ENCODE results near the gene ZFP42. TPM values are rescaled to one million over a fixed set of nuclear protein-coding genes. Genes with fewer than 3 reads are reported as not detected.

The ZFP42 gene
- total RNA-seq, 1 experiment from 2014 or later = 0.34 TPM

GRCh38 chr4:188046657-188047056 is 51.1 kb downstream of the ZFP42 start:
- ChIA-PET CTCF (no interaction called here), POLR2A (no interaction called here)
- Histone ChIP-seq H3K4me3 (ENCODE audit: low read depth, low read length) (no peak overlapping the region), H3K9me3 (no peaks in the 10 kb centered on the region), H3K36me3 (ENCODE audit: control insufficient read depth, insufficient read depth, low read length) (no peaks in the 10 kb centered on the region), H3K4me1 (no peaks in the 10 kb centered on the region), H3K27me3 (replicated peaks; ENCODE audit: control insufficient read depth, insufficient read depth, low read length) (no peaks in the 10 kb centered on the region)
- no TSS peak for BruUV-seq (replicated peaks)
- H3K27me3 Mint-ChIP-seq (ENCODE audit: insufficient read depth, unreplicated experiment) = no peaks in the 10 kb centered on the region
- DNase-seq = no peak
- H3K9me3 Mint-ChIP-seq (ENCODE audit: unreplicated experiment) = no peaks in the 10 kb centered on the region
- no peak overlapping the region for H3K4me3 Mint-ChIP-seq (ENCODE audit: unreplicated experiment)
- H3K36me3 Mint-ChIP-seq (ENCODE audit: insufficient read depth, unreplicated experiment) = no peaks in the 10 kb centered on the region
- TF ChIP-seq CTCF (IDR thresholded peaks at IDR 0.05; ENCODE audit: insufficient read depth in 1 of 2, low read depth in 1 of 2, low read length in 1 of 2, severe bottlenecking in 1 of 2, unreplicated experiment in 1 of 2) = no peak
- intact Hi-C loops (cut with micrococcal nuclease; ENCODE audit: unreplicated experiment) = no loop called here
- H3K4me1 Mint-ChIP-seq (ENCODE audit: low read depth, unreplicated experiment) = no peaks in the 10 kb centered on the region
- no peak overlapping the region for H3K27ac Mint-ChIP-seq (ENCODE audit: unreplicated experiment)

- Histone ChIP-seq H3K4me3 (ENCODE audit: low read depth, low read length) (no peak overlapping the region), H3K9me3 (no peaks in the 10 kb centered on the region), H3K27me3 (replicated peaks; ENCODE audit: control insufficient read depth, insufficient read depth, low read length) (no peaks in the 10 kb centered on the region), H3K36me3 (ENCODE audit: control insufficient read depth, insufficient read depth, low read length) (no peaks in the 10 kb centered on the region), H3K4me1 (no peaks in the 10 kb centered on the region)
- TF ChIP-seq CTCF (IDR thresholded peaks at IDR 0.05; ENCODE audit: insufficient read depth in 1 of 2, low read depth in 1 of 2, low read length in 1 of 2, severe bottlenecking in 1 of 2, unreplicated experiment in 1 of 2) = no peak
- no peak overlapping the region for H3K4me3 Mint-ChIP-seq (ENCODE audit: unreplicated experiment)
- CTCF ChIA-PET = no interaction called here
- H3K27ac Mint-ChIP-seq (ENCODE audit: unreplicated experiment) = no peak overlapping the region
- DNase-seq = peak in 1 of 2 experiments; percentile 16
- no TSS peak for BruUV-seq (replicated peaks)
- H3K9me3 Mint-ChIP-seq (ENCODE audit: unreplicated experiment) = no peaks in the 10 kb centered on the region
- intact Hi-C loops (cut with micrococcal nuclease; ENCODE audit: unreplicated experiment) = no loop called here
- no peaks in the 10 kb centered on the region for H3K27me3 Mint-ChIP-seq (ENCODE audit: insufficient read depth, unreplicated experiment)
- POLR2A ChIA-PET = no interaction called here
- H3K4me1 Mint-ChIP-seq (ENCODE audit: low read depth, unreplicated experiment) = no peaks in the 10 kb centered on the region
- no peaks in the 10 kb centered on the region for H3K36me3 Mint-ChIP-seq (ENCODE audit: insufficient read depth, unreplicated experiment)
Measured at GRCh38 chr4:188053302-188053701, 57.7 kb downstream of the ZFP42 start.

Other genes starting within 250 kb of the ZFP42 start
- gene TRIML2, start 113.8 kb downstream of the ZFP42 start, total RNA-seq (2022) = 1.5 and 2.2 TPM in 2 replicates
- gene TRIML1, start 143.7 kb downstream of the ZFP42 start, total RNA-seq (2022) = not detected in 2 replicates